ENCODE measurements around the gene SMARCD3. TPM values are rescaled to one million over a fixed set of nuclear protein-coding genes. Genes with fewer than 3 reads are reported as not detected.

Gene SMARCD3
- total and polyA plus RNA-seq, 2 of the 8 experiments (the other 6 are each of a cell fraction or from before 2014, with no cell fraction given): 3.0 to 5.6 TPM

DNA sequence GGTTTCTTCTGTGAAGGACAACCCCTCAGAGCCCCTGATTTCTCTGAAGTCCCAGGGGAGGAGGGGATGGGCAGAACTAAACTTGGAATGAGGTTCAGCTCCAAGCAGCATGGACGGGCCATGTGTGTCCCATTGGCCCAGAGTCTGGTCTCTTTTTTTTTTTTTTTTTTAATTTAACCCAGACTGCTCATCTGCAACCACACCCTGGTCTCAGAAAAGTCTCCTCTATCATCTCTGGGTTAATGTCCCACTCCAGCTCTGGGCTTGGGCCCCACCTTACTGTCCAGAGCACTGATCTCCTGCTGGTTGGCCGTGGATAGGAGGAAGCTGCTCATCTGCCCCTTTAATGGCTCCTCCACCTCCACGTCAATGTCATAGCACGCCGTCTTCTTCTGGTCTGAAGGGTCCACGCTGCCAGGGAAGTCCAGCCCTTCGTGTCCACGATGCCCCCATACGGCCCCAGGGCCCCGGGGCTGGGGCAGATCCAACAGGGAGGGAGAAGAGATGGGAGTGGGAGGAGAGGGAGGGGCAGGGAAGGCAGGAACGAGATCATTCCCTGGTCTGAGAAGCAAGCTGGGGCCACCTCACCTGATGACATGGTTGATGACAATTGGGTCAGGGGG lies 8.5 kb downstream of the SMARCD3 start (continued):
- no peak for TF ChIP-seq SAP30 (IDR thresholded peaks at IDR 0.05; ENCODE audit: insufficient read depth, insufficient replicate concordance, low read length)
- no peak for TF ChIP-seq HDAC6 (IDR thresholded peaks at IDR 0.05; ENCODE audit: low read depth, low read length)
- no peak for TF ChIP-seq NRF1 (IDR thresholded peaks at IDR 0.05; ENCODE audit: low read depth, low read length)
- no peak for TF ChIP-seq TAF1 (IDR thresholded peaks at IDR 0.05; ENCODE audit: low read depth, low read length)
- no peak for TF ChIP-seq CEBPB (IDR thresholded peaks at IDR 0.05; ENCODE audit: low read depth, low read length)

Measured in H1 (cell line).